Measurements from ENCODE around the gene CLPTM1. TPM values are rescaled to one million over a fixed set of nuclear protein-coding genes. Genes with fewer than 3 reads are reported as not detected.

CLPTM1 gene
- total and polyA plus RNA-seq, 9 of the 15 experiments (the other 6 are each of a cell fraction or from before 2014, with no cell fraction given), result 0.37 to 96.0 (median 27.5) TPM

DNA sequence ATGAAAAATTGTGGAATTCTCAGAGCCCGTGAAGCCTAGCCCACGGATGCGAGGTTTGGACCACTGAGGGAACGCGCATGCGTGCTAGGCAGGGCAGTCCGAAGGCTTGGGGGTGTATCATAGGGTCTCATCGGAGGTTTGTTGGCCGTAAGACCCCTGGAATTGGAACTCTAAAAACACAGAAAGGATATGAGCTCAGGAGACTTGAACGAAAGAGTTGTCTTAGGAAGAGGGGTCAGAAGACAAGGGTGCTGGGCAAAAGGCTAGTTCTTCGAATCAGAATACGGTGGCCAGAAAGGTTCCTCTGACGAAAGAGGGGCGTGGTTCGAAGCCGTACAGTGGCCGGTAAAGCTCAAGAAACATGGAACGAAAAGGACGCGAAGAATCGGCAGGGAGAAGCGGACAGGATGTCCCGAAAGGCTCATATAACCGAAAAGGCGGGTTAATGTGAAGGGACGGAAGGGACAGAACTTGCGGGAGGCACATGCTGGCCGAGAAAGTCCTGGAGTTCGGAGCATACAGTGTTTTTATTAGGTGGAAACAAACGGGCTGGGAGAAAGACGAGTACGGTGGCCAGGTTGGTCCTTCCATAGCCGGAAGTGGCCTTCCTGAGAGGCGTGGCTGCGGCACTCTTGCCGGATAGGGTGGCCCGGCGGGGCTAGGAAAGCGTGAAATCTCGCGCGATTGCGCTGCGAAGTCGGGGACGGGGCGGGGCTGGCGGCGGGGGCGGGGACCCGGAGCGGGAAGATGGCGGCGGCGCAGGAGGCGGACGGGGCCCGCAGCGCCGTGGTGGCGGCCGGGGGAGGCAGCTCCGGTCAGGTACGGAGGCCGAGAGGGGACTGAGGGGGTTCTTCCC lies at the start of gene CLPTM1 (continued):
- TF ChIP-seq, protein P1, sequence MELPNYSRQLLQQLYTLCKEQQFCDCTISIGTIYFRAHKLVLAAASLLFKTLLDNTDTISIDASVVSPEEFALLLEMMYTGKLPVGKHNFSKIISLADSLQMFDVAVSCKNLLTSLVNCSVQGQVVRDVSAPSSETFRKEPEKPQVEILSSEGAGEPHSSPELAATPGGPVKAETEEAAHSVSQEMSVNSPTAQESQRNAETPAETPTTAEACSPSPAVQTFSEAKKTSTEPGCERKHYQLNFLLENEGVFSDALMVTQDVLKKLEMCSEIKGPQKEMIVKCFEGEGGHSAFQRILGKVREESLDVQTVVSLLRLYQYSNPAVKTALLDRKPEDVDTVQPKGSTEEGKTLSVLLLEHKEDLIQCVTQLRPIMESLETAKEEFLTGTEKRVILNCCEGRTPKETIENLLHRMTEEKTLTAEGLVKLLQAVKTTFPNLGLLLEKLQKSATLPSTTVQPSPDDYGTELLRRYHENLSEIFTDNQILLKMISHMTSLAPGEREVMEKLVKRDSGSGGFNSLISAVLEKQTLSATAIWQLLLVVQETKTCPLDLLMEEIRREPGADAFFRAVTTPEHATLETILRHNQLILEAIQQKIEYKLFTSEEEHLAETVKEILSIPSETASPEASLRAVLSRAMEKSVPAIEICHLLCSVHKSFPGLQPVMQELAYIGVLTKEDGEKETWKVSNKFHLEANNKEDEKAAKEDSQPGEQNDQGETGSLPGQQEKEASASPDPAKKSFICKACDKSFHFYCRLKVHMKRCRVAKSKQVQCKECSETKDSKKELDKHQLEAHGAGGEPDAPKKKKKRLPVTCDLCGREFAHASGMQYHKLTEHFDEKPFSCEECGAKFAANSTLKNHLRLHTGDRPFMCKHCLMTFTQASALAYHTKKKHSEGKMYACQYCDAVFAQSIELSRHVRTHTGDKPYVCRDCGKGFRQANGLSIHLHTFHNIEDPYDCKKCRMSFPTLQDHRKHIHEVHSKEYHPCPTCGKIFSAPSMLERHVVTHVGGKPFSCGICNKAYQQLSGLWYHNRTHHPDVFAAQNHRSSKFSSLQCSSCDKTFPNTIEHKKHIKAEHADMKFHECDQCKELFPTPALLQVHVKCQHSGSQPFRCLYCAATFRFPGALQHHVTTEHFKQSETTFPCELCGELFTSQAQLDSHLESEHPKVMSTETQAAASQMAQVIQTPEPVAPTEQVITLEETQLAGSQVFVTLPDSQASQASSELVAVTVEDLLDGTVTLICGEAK (IDR thresholded peaks at IDR 0.05), result peak; percentile 87
- TF ChIP-seq, protein P1 (CRISPR knock-in tag; IDR thresholded peaks at IDR 0.05), result no peak
- TF ChIP-seq, protein P2, sequence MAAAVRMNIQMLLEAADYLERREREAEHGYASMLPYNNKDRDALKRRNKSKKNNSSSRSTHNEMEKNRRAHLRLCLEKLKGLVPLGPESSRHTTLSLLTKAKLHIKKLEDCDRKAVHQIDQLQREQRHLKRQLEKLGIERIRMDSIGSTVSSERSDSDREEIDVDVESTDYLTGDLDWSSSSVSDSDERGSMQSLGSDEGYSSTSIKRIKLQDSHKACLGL (CRISPR knock-in tag; IDR thresholded peaks at IDR 0.05; ENCODE audit: borderline replicate concordance, poor library complexity, severe bottlenecking), result no peak
- TF ChIP-seq ZNF24 (IDR thresholded peaks at IDR 0.05), result no peak
- peak; percentile 72; the same call in 1 of the 2 replicates for TF ChIP-seq NR1H2 (CRISPR knock-in tag; IDR thresholded peaks at IDR 0.05)
- no peak for TF ChIP-seq NCOR1 (IDR thresholded peaks at IDR 0.05)
- TF ChIP-seq ZNF134 (CRISPR knock-in tag; conservative IDR thresholded peaks at IDR 0.05), result no peak
- TF ChIP-seq PPARD (CRISPR knock-in tag; IDR thresholded peaks at IDR 0.05), result no peak
- TF ChIP-seq MTA3 (IDR thresholded peaks at IDR 0.05; ENCODE audit: borderline replicate concordance), result peak; percentile 100
- TF ChIP-seq MYNN (IDR thresholded peaks at IDR 0.05), result 0 out of 2 replicates have a peak, but pooled peaks have one; percentile 39
- no peak for TF ChIP-seq MYNN (CRISPR knock-in tag; IDR thresholded peaks at IDR 0.05)
- no peak for TF ChIP-seq NUFIP1 (IDR thresholded peaks at IDR 0.05; ENCODE audit: partially characterized antibody)
- no peak for TF ChIP-seq PHTF2 (CRISPR knock-in tag; IDR thresholded peaks at IDR 0.05)
- peak; percentile 97 for TF ChIP-seq HDAC2 (IDR thresholded peaks at IDR 0.05)
- TF ChIP-seq, protein P3, sequence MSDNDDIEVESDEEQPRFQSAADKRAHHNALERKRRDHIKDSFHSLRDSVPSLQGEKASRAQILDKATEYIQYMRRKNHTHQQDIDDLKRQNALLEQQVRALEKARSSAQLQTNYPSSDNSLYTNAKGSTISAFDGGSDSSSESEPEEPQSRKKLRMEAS (CRISPR knock-in tag; IDR thresholded peaks at IDR 0.05), result peak; percentile 42; the same call in 1 of the 2 replicates
- TF ChIP-seq, protein P4, sequence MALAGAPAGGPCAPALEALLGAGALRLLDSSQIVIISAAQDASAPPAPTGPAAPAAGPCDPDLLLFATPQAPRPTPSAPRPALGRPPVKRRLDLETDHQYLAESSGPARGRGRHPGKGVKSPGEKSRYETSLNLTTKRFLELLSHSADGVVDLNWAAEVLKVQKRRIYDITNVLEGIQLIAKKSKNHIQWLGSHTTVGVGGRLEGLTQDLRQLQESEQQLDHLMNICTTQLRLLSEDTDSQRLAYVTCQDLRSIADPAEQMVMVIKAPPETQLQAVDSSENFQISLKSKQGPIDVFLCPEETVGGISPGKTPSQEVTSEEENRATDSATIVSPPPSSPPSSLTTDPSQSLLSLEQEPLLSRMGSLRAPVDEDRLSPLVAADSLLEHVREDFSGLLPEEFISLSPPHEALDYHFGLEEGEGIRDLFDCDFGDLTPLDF (CRISPR knock-in tag; IDR thresholded peaks at IDR 0.05), result no peak
- TF ChIP-seq FOXJ2 (tag; IDR thresholded peaks at IDR 0.05), result no peak
- TF ChIP-seq ZZZ3 (IDR thresholded peaks at IDR 0.05), result peak; percentile 92

Data from K562 (cell line).